Hepatocyte (in vitro differentiated cells): ENCODE data around the gene VWA8.

Experiments used
- EZH2 ChIP-seq: fragments of 200-600 bp; sonication (generic); IDR thresholded peaks from 2 replicates; pipeline ENCODE4 v1.6.1; 2016; ENCODE audit warnings: antibody characterized with exemption, mild to moderate bottlenecking, borderline replicate concordance
- TF ChIP-seq, protein P1 (sequence below): fragments of 200-600 bp; sonication (generic); IDR thresholded peaks from 2 replicates; pipeline ENCODE4 v1.5.1; 2016; ENCODE audit warnings: antibody characterized with exemption, mild to moderate bottlenecking; ENCODE audit not compliant: poor library complexity

DNA sequence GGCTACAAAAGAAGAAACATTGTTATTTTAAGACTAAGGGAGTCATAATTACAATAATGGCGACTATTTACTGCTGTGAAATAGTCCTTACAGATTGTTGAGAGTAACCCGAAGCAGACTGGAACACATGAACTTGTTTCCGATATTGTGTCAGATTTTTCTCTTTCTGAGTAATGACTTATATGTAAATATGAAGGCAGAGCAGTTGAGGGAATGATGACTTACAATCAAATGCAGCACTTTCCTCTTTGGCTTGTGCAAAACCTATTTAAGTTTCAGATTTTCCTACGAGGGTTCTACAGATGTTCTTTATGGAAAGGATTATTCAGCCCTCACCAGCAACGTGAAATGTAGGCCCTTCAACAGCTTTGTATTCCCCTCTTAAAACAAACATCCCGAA, 304.9 kb downstream of the VWA8 start:
- TF ChIP-seq, protein P1, sequence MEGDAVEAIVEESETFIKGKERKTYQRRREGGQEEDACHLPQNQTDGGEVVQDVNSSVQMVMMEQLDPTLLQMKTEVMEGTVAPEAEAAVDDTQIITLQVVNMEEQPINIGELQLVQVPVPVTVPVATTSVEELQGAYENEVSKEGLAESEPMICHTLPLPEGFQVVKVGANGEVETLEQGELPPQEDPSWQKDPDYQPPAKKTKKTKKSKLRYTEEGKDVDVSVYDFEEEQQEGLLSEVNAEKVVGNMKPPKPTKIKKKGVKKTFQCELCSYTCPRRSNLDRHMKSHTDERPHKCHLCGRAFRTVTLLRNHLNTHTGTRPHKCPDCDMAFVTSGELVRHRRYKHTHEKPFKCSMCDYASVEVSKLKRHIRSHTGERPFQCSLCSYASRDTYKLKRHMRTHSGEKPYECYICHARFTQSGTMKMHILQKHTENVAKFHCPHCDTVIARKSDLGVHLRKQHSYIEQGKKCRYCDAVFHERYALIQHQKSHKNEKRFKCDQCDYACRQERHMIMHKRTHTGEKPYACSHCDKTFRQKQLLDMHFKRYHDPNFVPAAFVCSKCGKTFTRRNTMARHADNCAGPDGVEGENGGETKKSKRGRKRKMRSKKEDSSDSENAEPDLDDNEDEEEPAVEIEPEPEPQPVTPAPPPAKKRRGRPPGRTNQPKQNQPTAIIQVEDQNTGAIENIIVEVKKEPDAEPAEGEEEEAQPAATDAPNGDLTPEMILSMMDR, result no peak
- TF ChIP-seq EZH2, result no peak
